Esophagus muscularis mucosa (tissue), 4 donors: ENCODE results near the gene HERC6. TPM values are rescaled to one million over a fixed set of nuclear protein-coding genes. Genes with fewer than 3 reads are reported as not detected.

Experiments used
- DNase-seq: peaks from one replicate; pipeline ENCODE4 v3.0.0-alpha.2; 2017; ENCODE audit errors: extremely low spot score
- H3K27ac ChIP-seq, 4 donors: fragments of 200-600 bp; sonication (generic); replicated peaks in 1 of 4; 1 replicate in 3 of 4; 2 replicates in 1 of 4; pipeline ENCODE4 v1.5.1; 2016 to 2019; ENCODE audit warnings: mild to moderate bottlenecking in 1 of 4
- H3K27me3 ChIP-seq, 4 donors: fragments of 200-600 bp; sonication (generic); one replicate each; pipeline versions ENCODE4 v1.5.1 to v1.6.0; 2016 to 2019
- H3K36me3 ChIP-seq, 4 donors: fragments of 200-600 bp; sonication (generic); one replicate each; pipeline ENCODE4 v1.5.1; 2016 to 2019
- H3K4me1 ChIP-seq, 4 donors: fragments of 200-600 bp; sonication (generic); one replicate each; pipeline ENCODE4 v1.5.1; 2016 to 2019
- H3K4me3 ChIP-seq, 4 donors: fragments of 200-600 bp; sonication (generic); 1 replicate in 2 of 4; 2 replicates in 2 of 4; pipeline ENCODE4 v1.5.1; 2016 to 2019; ENCODE audit warnings: mild to moderate bottlenecking in 4 of 4, moderate library complexity in 1 of 4
- H3K9me3 ChIP-seq, 4 donors: fragments of 200-600 bp; sonication (generic); 1 replicate in 3 of 4; 2 replicates in 1 of 4; pipeline ENCODE4 v1.5.1; 2016 to 2019
- EP300 ChIP-seq: sonication (generic); formaldehyde crosslinking; IDR thresholded peaks from one replicate; pipeline ENCODE4 v1.6.1; 2017; ENCODE audit warnings: antibody characterized with exemption
- POLR2A ChIP-seq: fragments of 450-650 bp; IDR thresholded peaks from one replicate; pipeline ENCODE4 v1.6.1; 2017; ENCODE audit warnings: antibody characterized with exemption, moderate library complexity, mild to moderate bottlenecking, low read depth
- POLR2AphosphoS5 ChIP-seq, 2 donors: sonication (generic); formaldehyde crosslinking; IDR thresholded peaks; one replicate each; pipeline ENCODE4 v1.6.1; 2017; ENCODE audit warnings: antibody characterized with exemption in 2 of 2
- WGBS: methylation state at CpG from one replicate; pipeline ENCODE4 v1.1.5; 2018; 5-methylcytosine and 5-hydroxymethylcytosine counted together
- intact Hi-C: fragments of 100-400 bp; cut with DNase I; formaldehyde crosslinking; loops from one replicate; pipeline ENCODE4 v1.15.1; 2023
- small RNA-seq, 3 donors: library from RNA; depleted of rRNA; stranded (forward); fragments of <200 nt; gene quantifications; one replicate each; pipeline ENCODE3, GENCODE V24; 2016
- total RNA-seq, 4 donors: library from RNA; depleted of rRNA; stranded (reverse); fragments of >200 nt; gene quantifications; one replicate each; pipeline versions ENCODE4 v1.1.0 to v1.2.1, GENCODE V29; 2016
- TF ChIP-seq, protein P1 (sequence below), 3 experiments: fragments of 200-600 bp in 2 of 3; fragments of 450-650 bp in 1 of 3; sonication (generic) in 2 of 3; IDR thresholded peaks; one replicate each; pipeline ENCODE4 v1.5.1; 2017 to 2019; ENCODE audit warnings: antibody characterized with exemption in 3 of 3, mild to moderate bottlenecking in 2 of 3, moderate library complexity in 1 of 3

Gene HERC6
- total RNA-seq, 4 donors from 2014 or later, result 3.8 to 5.2 (median 4.9) TPM

DNA sequence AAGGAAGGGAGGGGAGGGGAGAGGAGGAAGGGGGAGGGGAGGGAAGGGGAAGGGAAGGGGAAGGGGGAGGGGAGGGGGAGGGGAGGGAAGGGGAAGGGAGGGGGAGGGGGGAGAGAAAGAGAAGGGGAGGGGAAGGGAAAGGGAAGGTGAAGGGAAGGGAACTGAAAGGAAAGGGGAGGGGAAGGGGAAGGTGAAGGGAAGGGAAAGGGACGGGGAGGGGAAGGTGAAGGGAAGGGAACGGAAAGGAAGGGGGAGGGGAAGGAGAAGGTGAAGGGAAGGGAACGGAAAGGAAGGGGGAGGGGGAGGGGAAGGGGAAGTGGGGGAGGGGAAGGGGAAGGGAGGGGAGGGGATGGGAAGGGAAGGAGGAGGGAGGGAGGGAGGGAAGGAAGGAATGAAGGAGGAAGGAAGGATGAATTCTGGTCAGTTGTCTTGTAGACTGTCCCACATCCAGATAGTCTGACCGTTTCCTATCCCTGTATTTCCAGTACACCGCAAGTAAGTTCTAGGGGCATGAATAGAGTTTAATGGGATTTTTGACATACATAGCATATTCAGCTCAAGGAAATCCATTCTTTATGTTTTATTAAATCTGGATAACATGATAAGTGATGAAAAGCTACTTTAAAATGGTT is 98.7 kb downstream of the HERC6 start:
- no peaks in the 10 kb centered on the region for H3K27me3 ChIP-seq
- H3K9me3 ChIP-seq, result no peaks in the 10 kb centered on the region
- WGBS, result 85% methylated on average over 4 of the region's 5 CpGs
- no peak for DNase-seq
- no peak overlapping the region for H3K4me3 ChIP-seq
- H3K4me1 ChIP-seq, result peaks cover 0 to 7% (median 4%) of the 10 kb centered on the region in 4 donors
- intact Hi-C loops, result no loop called here
- TF ChIP-seq EP300 (no peak), POLR2A (no peak), POLR2AphosphoS5 (IDR thresholded peaks at IDR 0.05) (no peak)
- TF ChIP-seq, protein P1, sequence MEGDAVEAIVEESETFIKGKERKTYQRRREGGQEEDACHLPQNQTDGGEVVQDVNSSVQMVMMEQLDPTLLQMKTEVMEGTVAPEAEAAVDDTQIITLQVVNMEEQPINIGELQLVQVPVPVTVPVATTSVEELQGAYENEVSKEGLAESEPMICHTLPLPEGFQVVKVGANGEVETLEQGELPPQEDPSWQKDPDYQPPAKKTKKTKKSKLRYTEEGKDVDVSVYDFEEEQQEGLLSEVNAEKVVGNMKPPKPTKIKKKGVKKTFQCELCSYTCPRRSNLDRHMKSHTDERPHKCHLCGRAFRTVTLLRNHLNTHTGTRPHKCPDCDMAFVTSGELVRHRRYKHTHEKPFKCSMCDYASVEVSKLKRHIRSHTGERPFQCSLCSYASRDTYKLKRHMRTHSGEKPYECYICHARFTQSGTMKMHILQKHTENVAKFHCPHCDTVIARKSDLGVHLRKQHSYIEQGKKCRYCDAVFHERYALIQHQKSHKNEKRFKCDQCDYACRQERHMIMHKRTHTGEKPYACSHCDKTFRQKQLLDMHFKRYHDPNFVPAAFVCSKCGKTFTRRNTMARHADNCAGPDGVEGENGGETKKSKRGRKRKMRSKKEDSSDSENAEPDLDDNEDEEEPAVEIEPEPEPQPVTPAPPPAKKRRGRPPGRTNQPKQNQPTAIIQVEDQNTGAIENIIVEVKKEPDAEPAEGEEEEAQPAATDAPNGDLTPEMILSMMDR (IDR thresholded peaks at IDR 0.05), result no peak
- peaks cover 0 to 29% (median 0%) of the 10 kb centered on the region in 4 donors for H3K36me3 ChIP-seq
- H3K27ac ChIP-seq, result no peak overlapping the region

DNA sequence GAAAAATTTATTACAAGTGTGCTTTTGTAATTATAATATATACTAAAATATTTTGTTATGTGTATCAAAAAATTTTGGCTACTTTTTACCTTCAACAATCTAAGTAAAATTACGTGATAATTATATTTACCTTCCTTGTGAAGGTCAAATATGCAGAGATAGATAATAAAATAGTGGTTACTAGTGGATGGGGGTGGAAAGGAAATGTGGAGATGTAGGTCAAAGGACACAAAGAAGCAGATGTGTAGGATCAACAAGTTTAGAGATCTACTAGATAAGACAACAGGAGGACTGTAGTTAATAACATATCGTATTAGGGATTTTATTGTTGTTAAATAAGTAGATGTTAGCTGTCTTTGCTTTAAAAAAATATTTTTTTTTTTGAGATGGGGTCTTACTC is 99.6 kb downstream of the HERC6 start:
- no peaks in the 10 kb centered on the region for H3K27me3 ChIP-seq
- TF ChIP-seq, protein P1 (IDR thresholded peaks at IDR 0.05), result no peak
- no peak for TF ChIP-seq POLR2AphosphoS5 (IDR thresholded peaks at IDR 0.05)
- TF ChIP-seq POLR2A, result no peak
- no peak for TF ChIP-seq EP300
- intact Hi-C loops, result no loop called here
- no peak overlapping the region for H3K27ac ChIP-seq
- DNase-seq, result no peak
- no peak overlapping the region for H3K4me3 ChIP-seq
- H3K9me3 ChIP-seq, result no peaks in the 10 kb centered on the region
- H3K4me1 ChIP-seq, result peaks cover 0 to 7% (median 4%) of the 10 kb centered on the region in 4 donors
- WGBS, result 93% methylated on average over 2 of the region's 2 CpGs
- H3K36me3 ChIP-seq, result peaks cover 0 to 21% (median 0%) of the 10 kb centered on the region in 4 donors

DNA sequence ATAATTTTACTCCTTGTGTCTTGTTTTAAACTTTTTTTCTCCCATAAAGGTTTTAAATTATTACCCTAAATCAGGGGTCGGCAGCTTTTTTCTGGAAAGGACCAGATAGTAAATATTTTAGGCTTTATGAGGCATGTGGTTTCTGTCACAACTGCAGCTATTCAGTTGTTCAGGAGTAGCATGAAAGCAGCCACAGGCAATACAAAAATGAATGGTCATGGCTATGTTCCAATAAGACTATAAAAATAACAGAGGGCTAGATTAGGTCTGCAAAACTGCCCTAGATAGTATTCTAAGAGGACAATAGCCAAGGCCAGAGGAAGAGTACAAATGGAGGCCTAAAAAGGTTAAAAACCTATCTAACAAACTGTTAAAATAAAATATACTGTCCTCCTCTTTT is 102.9 kb downstream of the HERC6 start:
- Histone ChIP-seq H3K9me3 (no peaks in the 10 kb centered on the region), H3K4me1 (peaks cover 0 to 7% (median 2%) of the 10 kb centered on the region in 4 donors), H3K36me3 (peaks cover 0 to 18% (median 2%) of the 10 kb centered on the region in 4 donors), H3K27ac (no peak overlapping the region), H3K4me3 (no peak overlapping the region), H3K27me3 (no peaks in the 10 kb centered on the region)
- DNase-seq, result no peak
- TF ChIP-seq EP300, result no peak
- 30% methylated on average over 1 of the region's 1 CpG for WGBS
- intact Hi-C loops, result no loop called here

DNA sequence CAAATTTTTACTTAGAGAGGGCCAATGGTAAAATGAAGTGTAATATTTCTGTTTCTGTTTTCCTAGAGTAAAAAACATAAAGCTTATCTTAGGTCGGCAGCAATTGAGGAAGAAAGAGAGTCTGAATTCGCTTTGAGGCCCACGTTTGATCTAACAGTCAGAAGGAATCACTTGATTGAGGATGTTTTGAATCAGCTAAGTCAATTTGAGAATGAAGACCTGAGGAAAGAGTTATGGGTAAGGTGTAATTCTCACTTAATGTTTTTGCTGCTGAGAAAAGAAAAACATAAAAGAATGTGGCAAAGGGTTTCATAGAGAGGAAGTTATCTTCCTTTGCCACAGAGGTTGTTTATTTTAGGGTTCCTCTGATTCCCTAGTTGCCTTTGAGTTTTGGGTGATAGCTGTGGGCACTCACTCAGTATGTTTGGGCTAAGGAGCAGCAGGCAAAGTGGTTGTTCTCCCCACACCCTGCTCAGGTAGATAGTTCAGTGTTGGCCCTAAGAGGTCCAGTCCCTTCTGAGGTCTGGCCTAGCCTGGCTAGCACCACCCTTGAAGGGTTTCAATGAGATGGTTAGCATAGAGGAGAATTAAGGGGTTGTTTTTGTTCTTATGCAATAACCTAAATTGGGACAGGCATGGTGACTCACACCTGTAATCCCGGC is 110.6 kb downstream of the HERC6 start:
- Histone ChIP-seq H3K27ac (no peak overlapping the region), H3K36me3 (peaks cover 0 to 61% (median 17%) of the 10 kb centered on the region in 4 donors), H3K27me3 (no peaks in the 10 kb centered on the region), H3K4me3 (no peak overlapping the region), H3K9me3 (no peaks in the 10 kb centered on the region), H3K4me1 (no peaks in the 10 kb centered on the region)
- WGBS, result 84% methylated on average over 4 of the region's 4 CpGs
- DNase-seq, result no peak
- intact Hi-C loops, result no loop called here
- TF ChIP-seq EP300, result no peak
- TF ChIP-seq POLR2AphosphoS5 (IDR thresholded peaks at IDR 0.05), result no peak
- TF ChIP-seq, protein P1 (IDR thresholded peaks at IDR 0.05), result no peak

Small RNA genes within 50 kb of the gene (small RNA-seq; reads per million reads assigned to genes)
- gene RF00019, result 0 reads per million in 3 donors

Other genes starting within 250 kb of the HERC6 start
- gene ABCG2, start 220.2 kb upstream of the HERC6 start, total RNA-seq, result 1 to 10 TPM in 3 of 4 donors, under 1 TPM in 1; 0.83 to 5.2 (median 2.7) TPM
- 10 to 100 TPM; 35.7 to 54.2 (median 38.3) TPM for gene PPM1K, start 94.3 kb upstream of the HERC6 start, total RNA-seq
- 1 to 10 TPM; 2.9 to 4.5 (median 3.9) TPM for gene HERC5, start 78.3 kb downstream of the HERC6 start, total RNA-seq
- gene PYURF, start 144.9 kb downstream of the HERC6 start, total RNA-seq, result 10 to 100 TPM; 65.2 to 95.9 (median 80.3) TPM
- gene HERC3, start 213.6 kb downstream of the HERC6 start, total RNA-seq, result 10 to 100 TPM; 39.8 to 58.2 (median 51.2) TPM